HEK293T (cell line): ENCODE measurements around the gene ARHGAP20.

Experiments used
- BHLHE40 ChIP-seq: fragments of 450-650 bp; IDR thresholded peaks from 2 replicates; pipeline ENCODE4 v1.6.1; 2016; ENCODE audit warnings: mild to moderate bottlenecking, moderate library complexity, borderline replicate concordance
- TF ChIP-seq, protein P1 (sequence below): fragments of 450-650 bp; IDR thresholded peaks from 2 replicates; pipeline ENCODE4 v1.6.1; 2016

DNA sequence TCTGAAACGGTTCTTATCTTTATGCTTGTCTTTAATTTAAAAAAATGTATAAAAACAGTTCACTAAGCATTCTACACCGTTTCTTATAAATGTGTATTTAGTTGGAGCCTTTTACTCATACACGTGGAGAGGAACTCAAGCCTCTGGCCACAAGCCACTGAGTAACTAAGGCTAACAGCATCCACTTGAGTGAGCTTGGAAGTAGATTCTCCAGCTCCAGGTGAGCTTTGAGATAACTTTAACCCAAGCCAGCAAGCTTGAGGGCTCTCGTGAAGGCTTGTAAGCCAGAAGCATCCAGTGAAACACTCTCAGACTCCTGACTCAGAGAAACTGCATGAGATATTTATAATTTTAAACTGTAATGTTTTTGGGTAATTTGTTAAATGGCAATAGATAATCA is 82.6 kb downstream of the ARHGAP20 start:
- TF ChIP-seq BHLHE40, result no peak
- TF ChIP-seq, protein P1, sequence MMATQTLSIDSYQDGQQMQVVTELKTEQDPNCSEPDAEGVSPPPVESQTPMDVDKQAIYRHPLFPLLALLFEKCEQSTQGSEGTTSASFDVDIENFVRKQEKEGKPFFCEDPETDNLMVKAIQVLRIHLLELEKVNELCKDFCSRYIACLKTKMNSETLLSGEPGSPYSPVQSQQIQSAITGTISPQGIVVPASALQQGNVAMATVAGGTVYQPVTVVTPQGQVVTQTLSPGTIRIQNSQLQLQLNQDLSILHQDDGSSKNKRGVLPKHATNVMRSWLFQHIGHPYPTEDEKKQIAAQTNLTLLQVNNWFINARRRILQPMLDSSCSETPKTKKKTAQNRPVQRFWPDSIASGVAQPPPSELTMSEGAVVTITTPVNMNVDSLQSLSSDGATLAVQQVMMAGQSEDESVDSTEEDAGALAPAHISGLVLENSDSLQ, result no peak
